Upper lobe of left lung (tissue), 6 donors: ENCODE data around the gene CUEDC2. TPM values are rescaled to one million over a fixed set of nuclear protein-coding genes. Genes with fewer than 3 reads are reported as not detected.

Experiments used
- ATAC-seq, 2 donors: fragments of 200-7000 bp; cut with Tn5 transposase; one replicate each; pipeline ENCODE4 v1.9.1; 2022; ENCODE audit warnings: mild to moderate bottlenecking in 2 of 2, moderate library complexity in 2 of 2; ENCODE audit not compliant: low FRiP score in 2 of 2
- DNase-seq, 2 donors: peaks; one replicate each; pipeline ENCODE4 v3.0.0-alpha.2; 2019 to 2020
- H3K27ac ChIP-seq, 4 donors: fragments of 200-600 bp; sonication (generic); one replicate each; pipeline ENCODE4 v1.5.1; 2016 to 2019
- H3K27me3 ChIP-seq, 4 donors: fragments of 200-600 bp; sonication (generic); one replicate each; pipeline ENCODE4 v1.5.1; 2017 to 2019
- H3K36me3 ChIP-seq, 4 donors: fragments of 200-600 bp; sonication (generic); one replicate each; pipeline ENCODE4 v1.5.1; 2016 to 2019
- H3K4me1 ChIP-seq, 4 donors: fragments of 200-600 bp; sonication (generic); one replicate each; pipeline ENCODE4 v1.5.1; 2018 to 2019
- H3K4me3 ChIP-seq, 4 donors: fragments of 200-600 bp; sonication (generic); one replicate each; pipeline ENCODE4 v1.5.1; 2017 to 2019; ENCODE audit warnings: mild to moderate bottlenecking in 2 of 4, moderate library complexity in 1 of 4
- H3K9me3 ChIP-seq, 4 donors: fragments of 200-600 bp; sonication (generic); one replicate each; pipeline ENCODE4 v1.5.1; 2018 to 2019
- CTCF ChIP-seq, 6 experiments: fragments of 450-650 bp in 4 of 6; fragments of 200-600 bp in 2 of 6; sonication (generic) in 2 of 6; IDR thresholded peaks; one replicate each; pipeline ENCODE4 v1.5.1; 2016 to 2019; ENCODE audit warnings: antibody characterized with exemption in 6 of 6
- EP300 ChIP-seq, 4 donors: sonication (generic); formaldehyde crosslinking; IDR thresholded peaks; one replicate each; pipeline ENCODE4 v1.5.1; 2017; ENCODE audit warnings: antibody characterized with exemption in 4 of 4, control low read depth in 2 of 4
- POLR2A ChIP-seq, 4 donors: fragments of 450-650 bp; IDR thresholded peaks; one replicate each; pipeline ENCODE4 v1.5.1; 2016 to 2017; ENCODE audit warnings: antibody characterized with exemption in 4 of 4, mild to moderate bottlenecking in 2 of 4
- POLR2AphosphoS5 ChIP-seq, 2 donors: sonication (generic); formaldehyde crosslinking; IDR thresholded peaks; one replicate each; pipeline ENCODE4 v1.5.1; 2017; ENCODE audit warnings: antibody characterized with exemption in 2 of 2
- WGBS, 2 donors: methylation state at CpG; one replicate each; pipeline ENCODE4 v1.1.5; 2017 to 2018; 5-methylcytosine and 5-hydroxymethylcytosine counted together
- total RNA-seq, 6 donors: library from RNA; depleted of rRNA in 4 of 6; stranded (reverse); fragments of >200 nt in 4 of 6; gene quantifications; one replicate each; pipeline versions ENCODE4 v1.1.0 to v1.2.1, GENCODE V29; 2016 to 2021
- donor health status: DM: no; HTN: no; CAD: no; lungs with moderate emphysema.
- donor health status: DM: no; HTN: yes; CAD: no; lungs with severe emphysema.

Gene CUEDC2
- total RNA-seq, 6 donors from 2014 or later: 33.1 to 67.1 (median 46.5) TPM

GRCh38 chr10:102421507-102421756 lies 10.9 kb downstream of the CUEDC2 start:
- no peak for TF ChIP-seq EP300 (IDR thresholded peaks at IDR 0.05)
- TF ChIP-seq POLR2AphosphoS5 (IDR thresholded peaks at IDR 0.05): no peak
- TF ChIP-seq CTCF (IDR thresholded peaks at IDR 0.05): no peak
- TF ChIP-seq POLR2A (IDR thresholded peaks at IDR 0.05): no peak
- H3K9me3 ChIP-seq: peaks cover 0 to 3% (median 0%) of the 10 kb centered on the region in 4 donors
- H3K36me3 ChIP-seq: peaks cover 0 to 22% (median 20%) of the 10 kb centered on the region in 4 donors
- H3K27me3 ChIP-seq: peaks cover 0 to 12% (median 1%) of the 10 kb centered on the region in 4 donors
- WGBS, 2 donors: 0% methylated on average over 6 to 10 of the region's 14 CpGs
- H3K27ac ChIP-seq: peak overlapping the region; percentile 89 to 95 (median 92)
- no peak for ATAC-seq
- H3K4me3 ChIP-seq: peak overlapping the region; percentile 69 to 99 (median 86)
- DNase-seq: no peak
- peaks cover 26 to 46% (median 33%) of the 10 kb centered on the region in 4 donors for H3K4me1 ChIP-seq

GRCh38 chr10:102420714-102421506 lies 11.5 kb downstream of the CUEDC2 start, which contains the start of gene FBXL15:
FBXL15 (plus strand) TSS chr10:102420836; CDS start chr10:102421130, 294 bp downstream.
- TF ChIP-seq POLR2A (IDR thresholded peaks at IDR 0.05) (peak in 2 of 4 donors; percentile 54 to 67), EP300 (IDR thresholded peaks at IDR 0.05) (peak in 1 of 4 donors; percentile 1), POLR2AphosphoS5 (IDR thresholded peaks at IDR 0.05) (peak; percentile 60 to 87), CTCF (IDR thresholded peaks at IDR 0.05) (peak in 2 of 6 experiments; percentile 13 to 37)
- 0 to 1% methylated on average over 35 to 65 of the region's 66 CpGs for WGBS, 2 donors
- Histone ChIP-seq H3K9me3 (peaks cover 0 to 3% (median 0%) of the 10 kb centered on the region in 4 donors), H3K27me3 (peaks cover 0 to 12% (median 1%) of the 10 kb centered on the region in 4 donors), H3K4me3 (peak within 1 kb of the TSS; percentile 69 to 99 (median 86)), H3K4me1 (peaks cover 26 to 46% (median 33%) of the 10 kb centered on the region in 4 donors), H3K27ac (peak within 1 kb of the TSS; percentile 89 to 95 (median 92)), H3K36me3 (peaks cover 0 to 22% (median 20%) of the 10 kb centered on the region in 4 donors)
- peak; percentile 94 to 98 for DNase-seq
- peak; percentile 92 to 94 for ATAC-seq

GRCh38 chr10:102420181-102420713 lies 12.1 kb downstream of the CUEDC2 start:
- DNase-seq: peak in 1 of 2 donors; percentile 40
- TF ChIP-seq CTCF (IDR thresholded peaks at IDR 0.05): no peak
- no peak for TF ChIP-seq POLR2A (IDR thresholded peaks at IDR 0.05)
- TF ChIP-seq EP300 (IDR thresholded peaks at IDR 0.05): no peak
- no peak for TF ChIP-seq POLR2AphosphoS5 (IDR thresholded peaks at IDR 0.05)
- Histone ChIP-seq H3K9me3 (peaks cover 0 to 3% (median 0%) of the 10 kb centered on the region in 4 donors), H3K4me3 (peak overlapping the region; percentile 69 to 99 (median 86)), H3K36me3 (peaks cover 0 to 22% (median 18%) of the 10 kb centered on the region in 4 donors), H3K27ac (peak overlapping the region; percentile 89 to 95 (median 92)), H3K27me3 (peaks cover 0 to 12% (median 1%) of the 10 kb centered on the region in 4 donors), H3K4me1 (peaks cover 26 to 46% (median 33%) of the 10 kb centered on the region in 4 donors)
- WGBS, 2 donors: 1 to 2% methylated on average over 11 to 18 of the region's 21 CpGs
- no peak for ATAC-seq

- ATAC-seq (peak; percentile 19 to 37), DNase-seq (peak; percentile 48 to 93)
- H3K36me3 ChIP-seq: peaks cover 0 to 16% (median 15%) of the 10 kb centered on the region in 4 donors
- H3K27me3 ChIP-seq: peaks cover 0 to 15% (median 1%) of the 10 kb centered on the region in 4 donors
- TF ChIP-seq POLR2A (IDR thresholded peaks at IDR 0.05) (no peak), EP300 (IDR thresholded peaks at IDR 0.05) (no peak), POLR2AphosphoS5 (IDR thresholded peaks at IDR 0.05) (no peak), CTCF (IDR thresholded peaks at IDR 0.05) (no peak)
- peaks cover 26 to 46% (median 33%) of the 10 kb centered on the region in 4 donors for H3K4me1 ChIP-seq
- peaks cover 0 to 3% (median 0%) of the 10 kb centered on the region in 4 donors for H3K9me3 ChIP-seq
- WGBS, 2 donors: 1% methylated on average over 25 to 40 of the region's 54 CpGs
- peak overlapping the region in 2 of 4 donors; percentile 91 to 94 for H3K27ac ChIP-seq
- H3K4me3 ChIP-seq: peak overlapping the region; percentile 69 to 99 (median 86)
These were observed 12.8 kb downstream of the CUEDC2 start for GRCh38 chr10:102419269-102420180.
